Measurements from ENCODE around the gene ALKBH3.

Gene ALKBH3

GRCh38 chr11:43925932-43926505 is 45.4 kb downstream of the ALKBH3 start:
- TF ChIP-seq CTCF (IDR thresholded peaks at IDR 0.05; ENCODE audit: borderline replicate concordance, control extremely low read depth, extremely low read depth, insufficient read depth, missing control alignments): no peak
- no peak for DNase-seq (ENCODE audit: low spot score)

GRCh38 chr11:43927070-43927469 is 46.4 kb downstream of the ALKBH3 start:
- DNase-seq (ENCODE audit: low spot score): no peak
- in situ Hi-C loops (cut with MboI; ENCODE audit: low sequenced_read_pairs, unreplicated experiment): no loop called here
- no peak for TF ChIP-seq CTCF (IDR thresholded peaks at IDR 0.05; ENCODE audit: borderline replicate concordance, control extremely low read depth, extremely low read depth, insufficient read depth, missing control alignments)

More at GRCh38 chr11:43925932-43926505, 45.4 kb downstream of the ALKBH3 start:
- in situ Hi-C loops (cut with MboI; ENCODE audit: low sequenced_read_pairs, unreplicated experiment): no loop called here

- in situ Hi-C loops (cut with MboI; ENCODE audit: low sequenced_read_pairs, unreplicated experiment): no loop called here
- DNase-seq (ENCODE audit: low spot score): no peak
- no peak for TF ChIP-seq CTCF (IDR thresholded peaks at IDR 0.05; ENCODE audit: borderline replicate concordance, control extremely low read depth, extremely low read depth, insufficient read depth, missing control alignments)
Measured at GRCh38 chr11:43927925-43928707, 47.5 kb downstream of the ALKBH3 start.

GRCh38 chr11:43928721-43929120 is 48.1 kb downstream of the ALKBH3 start:
- no peak for TF ChIP-seq CTCF (IDR thresholded peaks at IDR 0.05; ENCODE audit: borderline replicate concordance, control extremely low read depth, extremely low read depth, insufficient read depth, missing control alignments)
- in situ Hi-C loops (cut with MboI; ENCODE audit: low sequenced_read_pairs, unreplicated experiment): no loop called here
- DNase-seq (ENCODE audit: low spot score): no peak

- no peak for DNase-seq (ENCODE audit: low spot score)
- no peak for TF ChIP-seq CTCF (IDR thresholded peaks at IDR 0.05; ENCODE audit: borderline replicate concordance, control extremely low read depth, extremely low read depth, insufficient read depth, missing control alignments)
- in situ Hi-C loops (cut with MboI; ENCODE audit: low sequenced_read_pairs, unreplicated experiment): no loop called here
Measured at GRCh38 chr11:43930868-43931716, 50.5 kb downstream of the ALKBH3 start.

- no peak for DNase-seq (ENCODE audit: low spot score)
- in situ Hi-C loops (cut with MboI; ENCODE audit: low sequenced_read_pairs, unreplicated experiment): no loop called here
- no peak for TF ChIP-seq CTCF (IDR thresholded peaks at IDR 0.05; ENCODE audit: borderline replicate concordance, control extremely low read depth, extremely low read depth, insufficient read depth, missing control alignments)
Measured at GRCh38 chr11:43931717-43932039, 51.0 kb downstream of the ALKBH3 start.
